IMR-90 (cell line): ENCODE results near the gene RAP2B. TPM values are rescaled to one million over a fixed set of nuclear protein-coding genes. Genes with fewer than 3 reads are reported as not detected.
A peak's percentile ranks its signal among the peaks of the same experiment; 100 is the strongest.

Experiments
- ATAC-seq: fragments of 200-7000 bp; cut with Tn5 transposase; 2 replicates; pipeline ENCODE4 v1.9.1; 2020; ENCODE audit warnings: low read depth, mild to moderate bottlenecking, moderate library complexity
- BruUV-seq: library from RNA; stranded (reverse); fragments of 400-500 nt; replicated peaks from 2 replicates; lab custom pipeline; 2021; lab: Mats Ljungman, UMichigan
- CTCF ChIA-PET: fragments of 300-600 bp; formaldehyde crosslinking; extraction: SDS; loops from one replicate; lab custom pipeline; 2021; ENCODE audit warnings: antibody characterized with exemption; lab: Yijun Ruan, JAX
- POLR2A ChIA-PET: fragments of 300-600 bp; sonication (Branson Sonifier 250); formaldehyde crosslinking; loops from one replicate; lab custom pipeline; 2022; ENCODE audit warnings: antibody characterized with exemption; ENCODE audit not compliant: unreplicated experiment; lab: Charles Lee
- DNase-seq: peaks from one replicate; pipeline ENCODE4 v3.0.0; 2013
- H2AFZ ChIP-seq: replicated peaks from 2 replicates; pipeline ENCODE3; 2013; ENCODE audit warnings: low read length, mild to moderate bottlenecking; ENCODE audit not compliant: poor library complexity
- H2AK5ac ChIP-seq: 2 replicates; pipeline ENCODE4 v1.6.1; 2013; ENCODE audit warnings: low read depth, low read length, inconsistent platforms
- H2AK9ac ChIP-seq: replicated peaks from 2 replicates; pipeline ENCODE3; 2013; ENCODE audit warnings: mild to moderate bottlenecking, low read depth, low read length, moderate library complexity; ENCODE audit not compliant: poor library complexity
- H2BK120ac ChIP-seq: 2 replicates; pipeline ENCODE4 v1.6.1; 2013; ENCODE audit warnings: low read depth, low read length, inconsistent platforms
- H2BK15ac ChIP-seq: 3 replicates; pipeline ENCODE4 v1.6.1; 2013; ENCODE audit warnings: low read depth, low read length, inconsistent platforms
- H2BK20ac ChIP-seq: 2 replicates; pipeline ENCODE4 v1.6.1; 2013; ENCODE audit warnings: low read depth, mild to moderate bottlenecking, inconsistent platforms, low read length, moderate library complexity
- H2BK5ac ChIP-seq: 2 replicates; pipeline ENCODE4 v1.6.1; 2013; ENCODE audit warnings: mild to moderate bottlenecking, low read depth, low read length, inconsistent platforms; ENCODE audit not compliant: poor library complexity, severe bottlenecking
- H3K14ac ChIP-seq: replicated peaks from 2 replicates; pipeline ENCODE4 v1.6.1; 2013; ENCODE audit warnings: low read depth, low read length, inconsistent platforms
- H3K18ac ChIP-seq: 2 replicates; pipeline ENCODE4 v1.6.1; 2013; ENCODE audit warnings: low read depth, low read length, control low read depth
- H3K23ac ChIP-seq: 2 replicates; pipeline ENCODE4 v1.6.1; 2013; ENCODE audit warnings: low read depth, low read length, inconsistent platforms
- H3K27ac ChIP-seq: 2 replicates; pipeline ENCODE4 v1.5.1; 2013; ENCODE audit warnings: mild to moderate bottlenecking, control low read depth, low read length; ENCODE audit not compliant: insufficient read depth
- H3K27me3 ChIP-seq: 2 replicates; pipeline ENCODE4 v1.6.1; 2013; ENCODE audit warnings: low read length; ENCODE audit not compliant: control insufficient read depth, insufficient read depth
- H3K36me3 ChIP-seq: 2 replicates; pipeline ENCODE4 v1.6.1; 2013; ENCODE audit warnings: low read length, mixed read lengths; ENCODE audit not compliant: control insufficient read depth, insufficient read depth
- H3K4ac ChIP-seq: 2 replicates; pipeline ENCODE4 v1.6.1; 2013; ENCODE audit warnings: low read depth, low read length, inconsistent platforms
- H3K4me1 ChIP-seq: 2 replicates; pipeline ENCODE4 v1.6.1; 2013; ENCODE audit warnings: low read length, mixed read lengths; ENCODE audit not compliant: control insufficient read depth, insufficient read depth
- H3K4me2 ChIP-seq: 2 replicates; pipeline ENCODE4 v1.6.1; 2013; ENCODE audit warnings: low read depth, mild to moderate bottlenecking, control low read depth, low read length, moderate library complexity
- H3K4me3 ChIP-seq: 2 replicates; pipeline ENCODE4 v1.5.1; 2013; ENCODE audit warnings: low read depth, mild to moderate bottlenecking, control low read depth, low read length, moderate library complexity; ENCODE audit not compliant: insufficient read depth
- H3K56ac ChIP-seq: 2 replicates; pipeline ENCODE4 v1.6.1; 2013; ENCODE audit warnings: low read length, inconsistent platforms; ENCODE audit not compliant: insufficient read depth; ENCODE audit errors: extremely low read depth
- H3K79me1 ChIP-seq, 2 experiments: 2 replicates each; pipeline ENCODE4 v1.6.1; 2013; ENCODE audit warnings: low read length in 2 of 2, inconsistent platforms in 1 of 2, low read depth in 1 of 2
- H3K9ac ChIP-seq: 2 replicates; pipeline ENCODE4 v1.6.1; 2013; ENCODE audit warnings: low read depth, low read length, control low read depth
- H3K9me1 ChIP-seq: 2 replicates; pipeline ENCODE4 v1.6.1; 2013; ENCODE audit warnings: low read length, inconsistent platforms; ENCODE audit not compliant: insufficient read depth
- H3K9me3 ChIP-seq: 2 replicates; pipeline ENCODE4 v1.6.1; 2013; ENCODE audit warnings: low read length; ENCODE audit not compliant: control insufficient read depth, insufficient read depth
- H4K20me1 ChIP-seq: 2 replicates; pipeline ENCODE4 v1.6.1; 2013; ENCODE audit warnings: low read length, inconsistent platforms; ENCODE audit not compliant: insufficient read depth
- H4K5ac ChIP-seq: 2 replicates; pipeline ENCODE4 v1.6.1; 2013; ENCODE audit warnings: mild to moderate bottlenecking, low read depth, low read length, control low read depth
- H4K8ac ChIP-seq, 2 experiments: 2 replicates each; pipeline ENCODE4 v1.6.1; 2013; ENCODE audit warnings: low read depth in 2 of 2, low read length in 2 of 2, control low read depth in 1 of 2, inconsistent platforms in 1 of 2
- H4K91ac ChIP-seq: 2 replicates; pipeline ENCODE4 v1.6.1; 2013; ENCODE audit warnings: low read depth, low read length, inconsistent platforms; ENCODE audit not compliant: insufficient read depth
- MAFK ChIP-seq: IDR thresholded peaks from 2 replicates; pipeline ENCODE4 v1.6.1; 2012; ENCODE audit warnings: low read depth, low read length, improper control_type of control experiment
- RAD21 ChIP-seq: IDR thresholded peaks from 2 replicates; pipeline ENCODE4 v1.6.1; 2012; ENCODE audit warnings: low read length, improper control_type of control experiment
- WGBS, 2 experiments: methylation state at CpG; one replicate each; pipeline versions ENCODE4 v1.1.5 to v1.1.7; 2013; ENCODE audit warnings: missing lambda C conversion rate in 2 of 2; ENCODE audit not compliant: insufficient read length in 1 of 2; ENCODE audit errors: extremely low coverage in 2 of 2; 5-methylcytosine and 5-hydroxymethylcytosine counted together
- dilution Hi-C: fragments of 300-500 bp; cut with HindIII; formaldehyde crosslinking; loops from one replicate; pipeline ENCODE4 v1.14.3; 2018; ENCODE audit warnings: low sequenced_read_pairs; ENCODE audit not compliant: unreplicated experiment
- in situ Hi-C: fragments of 300-500 bp; cut with MboI; formaldehyde crosslinking; loops from 3 replicates; pipeline ENCODE4 v1.14.3; 2019; ENCODE audit warnings: low sequenced_read_pairs, inconsistent platforms, mixed read lengths
- intact Hi-C: fragments of 100-400 bp; cut with micrococcal nuclease; formaldehyde crosslinking; loops from 2 replicates; pipeline ENCODE4 v1.10.0; 2022
- polyA plus RNA-seq, 3 experiments: library from polyadenylated mRNA; depleted of rRNA; stranded (reverse); fragments of >200 nt; gene quantifications; 2 replicates each; pipeline ENCODE4 v1.2.3, GENCODE V29; 2012; ENCODE audit warnings: low replicate concordance in 1 of 3
- total RNA-seq: library from RNA; depleted of rRNA; stranded (reverse); fragments of >200 nt; gene quantifications from 2 replicates; pipeline ENCODE4 v1.2.3, GENCODE V29; 2012

RAP2B gene
- total and polyA plus RNA-seq, 2 of the 4 experiments (the other 2 are of a cell fraction), result 6.6 to 12.4 TPM

DNA sequence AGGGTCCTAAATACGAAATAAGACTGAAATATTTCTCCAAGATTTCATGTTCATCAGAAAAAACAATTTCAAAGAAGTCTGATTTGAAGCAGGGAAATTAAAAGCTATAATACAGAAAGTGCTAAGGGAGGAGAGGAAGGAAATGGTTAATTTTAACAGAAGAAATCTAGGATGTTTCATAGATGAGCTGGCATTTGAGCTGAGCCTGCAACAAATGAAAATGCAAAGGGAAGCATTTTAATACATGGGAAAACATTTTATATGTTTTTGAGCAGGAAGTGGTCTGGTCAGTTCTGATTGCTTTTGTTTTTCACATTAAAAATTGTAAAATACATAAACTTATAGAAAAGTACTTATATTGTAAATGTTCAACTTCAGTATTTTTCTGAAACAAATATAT is 17.2 kb upstream of the RAP2B start:
- Histone ChIP-seq H4K91ac (no peak overlapping the region), H3K27ac (peak overlapping the region; percentile 88), H3K36me3 (no peaks in the 10 kb centered on the region), H2AFZ (no peak overlapping the region), H3K27me3 (no peaks in the 10 kb centered on the region), H4K8ac (peak overlapping the region in 1 of 2 experiments; percentile 62; a peak in 1 of 4 replicates), H4K5ac (peak overlapping the region; percentile 94), H2BK20ac (no peak overlapping the region), H3K23ac (no peak overlapping the region), H2AK9ac (no peak overlapping the region), H3K4me3 (no peak overlapping the region), H3K4ac (no peak overlapping the region), H3K4me1 (peaks cover 7% of the 10 kb centered on the region), H2BK120ac (peak overlapping the region; percentile 84), H3K79me1 (no peaks in the 10 kb centered on the region), H3K9ac (no peak overlapping the region; the same call in 1 of the 2 replicates), H3K4me2 (peak overlapping the region; percentile 56; the same call in 1 of the 2 replicates), H4K20me1 (no peaks in the 10 kb centered on the region), H3K18ac (peak overlapping the region; percentile 95; the same call in 1 of the 2 replicates), H2AK5ac (no peak overlapping the region), H3K9me1 (no peaks in the 10 kb centered on the region; the same call in 1 of the 2 replicates), H2BK15ac (no peak overlapping the region), H2BK5ac (peak overlapping the region; percentile 75), H3K56ac (peak overlapping the region; percentile 68; the same call in 1 of the 2 replicates), H3K14ac (no peak overlapping the region), H3K9me3 (no peaks in the 10 kb centered on the region)
- TF ChIP-seq RAD21 (no peak), MAFK (peak; percentile 95)
- in situ Hi-C loops, result no loop called here
- ATAC-seq (peak; percentile 49), DNase-seq (peak; percentile 62)
- intact Hi-C loops, result no loop called here
- ChIA-PET CTCF (no interaction called here), POLR2A (no interaction called here)
- dilution Hi-C loops, result no loop called here
- BruUV-seq, result no TSS peak
- whole genome bisulfite sequencing, 2 experiments, result no CpG with 5 or more reads among the region's 1 CpG
